ENCODE data around the gene GANAB.

Gene GANAB

DNA sequence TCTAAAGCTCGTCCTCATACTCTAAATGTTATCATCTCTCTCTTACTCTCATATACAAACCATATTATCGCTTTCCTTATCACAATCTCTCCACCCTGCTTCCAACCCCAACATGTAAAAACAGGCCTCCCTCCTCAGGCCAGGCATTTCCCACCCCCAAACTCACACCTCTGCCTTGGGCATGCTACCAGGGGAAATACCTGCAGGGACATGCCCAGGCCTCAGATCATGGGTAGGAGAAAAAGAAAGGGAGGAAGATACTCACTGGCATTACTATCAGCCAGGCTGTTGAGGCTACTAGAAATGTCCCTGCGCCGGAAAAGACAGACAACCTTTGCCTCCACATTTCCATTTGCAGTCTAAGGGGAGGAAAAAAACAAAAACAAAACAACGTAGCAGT, 46.5 kb downstream of the GANAB start:
- no peak overlapping the region for H3K23ac ChIP-seq (ENCODE audit: low read length in 2 of 2)
- peak overlapping the region; percentile 24 for H3K27ac ChIP-seq (ENCODE audit: low read length, poor library complexity, severe bottlenecking)
- H3K4ac ChIP-seq (ENCODE audit: low read depth in 1 of 2, low read length in 2 of 2): peak overlapping the region; percentile 10 to 78
- peaks cover 17% of the 10 kb centered on the region for H3K79me1 ChIP-seq (replicated peaks; ENCODE audit: low read length, poor library complexity, severe bottlenecking)
- H3K36me3 ChIP-seq (ENCODE audit: control insufficient read depth in 1 of 2, insufficient read depth in 2 of 2, low read depth in 1 of 2, low read length in 2 of 2): peaks cover 54 to 61% of the 10 kb centered on the region in 2 experiments
- peak overlapping the region; percentile 78 for H3K4me2 ChIP-seq (ENCODE audit: low read length, poor library complexity, severe bottlenecking)
- H2AFZ ChIP-seq (ENCODE audit: low read depth, low read length): no peak overlapping the region
- 49% methylated on average over 5 of the region's 5 CpGs for WGBS
- H3K9me3 ChIP-seq (ENCODE audit: control insufficient read depth, low read length): no peaks in the 10 kb centered on the region
- peak overlapping the region; percentile 97 for H3K9ac ChIP-seq (ENCODE audit: low read length)
- H4K8ac ChIP-seq (ENCODE audit: low read length): no peak overlapping the region
- H3K4me1 ChIP-seq (ENCODE audit: control insufficient read depth, insufficient read depth, low read depth, low read length): peaks cover 16% of the 10 kb centered on the region
- H2BK15ac ChIP-seq (ENCODE audit: low read depth, poor library complexity, severe bottlenecking): no peak overlapping the region
- no peak for DNase-seq
- H3K4me3 ChIP-seq (ENCODE audit: insufficient read depth in 1 of 2, low read depth in 1 of 2, low read length in 2 of 2): peak overlapping the region; percentile 37 to 93
- H3K18ac ChIP-seq (ENCODE audit: low read depth in 1 of 2, low read length in 2 of 2): peak overlapping the region in 1 of 2 experiments; percentile 2
- H3K14ac ChIP-seq (ENCODE audit: low read length in 2 of 2): peak overlapping the region in 1 of 2 experiments; percentile 66
- peak overlapping the region; percentile 3 for H2AK5ac ChIP-seq (ENCODE audit: low read length, severe bottlenecking)
- H3K27me3 ChIP-seq (ENCODE audit: control insufficient read depth in 1 of 2, insufficient read depth in 1 of 2, low read length in 2 of 2): no peaks in the 10 kb centered on the region
- no peak overlapping the region for H2BK5ac ChIP-seq (ENCODE audit: low read depth, low read length, poor library complexity, severe bottlenecking)
- H4K91ac ChIP-seq (ENCODE audit: low read length): no peak overlapping the region
- H2BK120ac ChIP-seq (ENCODE audit: low read depth, low read length): no peak overlapping the region
- peak overlapping the region in 1 of 2 experiments; percentile 61 for H2BK12ac ChIP-seq (ENCODE audit: low read length in 2 of 2)

DNA sequence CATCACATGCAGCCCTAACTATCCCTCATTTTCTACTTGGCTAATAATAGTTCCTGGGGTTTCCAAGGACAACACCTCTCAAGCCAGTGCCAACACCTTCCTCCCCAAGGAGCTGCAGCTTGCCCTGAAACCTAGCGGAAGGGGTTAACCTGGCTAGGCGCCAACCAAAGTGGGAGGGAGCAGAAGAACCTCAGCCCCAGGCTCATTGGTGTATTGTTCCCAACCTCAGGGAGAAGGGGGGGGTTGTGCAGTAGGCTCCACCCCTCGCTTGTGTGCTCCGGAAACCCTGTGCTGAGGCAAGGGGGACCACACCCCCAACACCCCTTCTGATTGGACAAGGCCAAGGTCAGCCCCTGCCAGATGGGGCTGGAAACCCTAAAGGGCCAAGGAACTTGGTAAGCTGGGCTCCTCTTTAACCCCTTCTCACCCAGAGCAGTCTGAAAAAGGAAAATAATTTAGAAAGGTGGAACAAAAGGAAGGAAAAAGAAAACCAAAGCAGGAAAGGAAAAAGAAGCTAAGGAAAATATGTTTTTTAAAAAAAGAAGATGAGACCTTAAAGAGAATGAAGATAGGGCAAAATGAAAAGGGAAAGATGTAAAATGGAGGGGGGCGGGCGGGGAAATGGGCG, 47.2 kb downstream of the GANAB start:
- no peak overlapping the region for H3K4ac ChIP-seq (ENCODE audit: low read depth in 1 of 2, low read length in 2 of 2)
- peaks cover 17% of the 10 kb centered on the region for H3K79me1 ChIP-seq (replicated peaks; ENCODE audit: low read length, poor library complexity, severe bottlenecking)
- no peaks in the 10 kb centered on the region for H3K9me3 ChIP-seq (ENCODE audit: control insufficient read depth, low read length)
- no peak overlapping the region for H4K91ac ChIP-seq (ENCODE audit: low read length)
- no peak overlapping the region for H2BK5ac ChIP-seq (ENCODE audit: low read depth, low read length, poor library complexity, severe bottlenecking)
- peaks cover 14% of the 10 kb centered on the region for H3K4me1 ChIP-seq (ENCODE audit: control insufficient read depth, insufficient read depth, low read depth, low read length)
- no peak overlapping the region for H4K8ac ChIP-seq (ENCODE audit: low read length)
- H2BK12ac ChIP-seq (ENCODE audit: low read length in 2 of 2): no peak overlapping the region
- H2BK15ac ChIP-seq (ENCODE audit: low read depth, poor library complexity, severe bottlenecking): no peak overlapping the region
- no peak overlapping the region for H2AFZ ChIP-seq (ENCODE audit: low read depth, low read length)
- no peak overlapping the region for H2AK5ac ChIP-seq (ENCODE audit: low read length, severe bottlenecking)
- H3K9ac ChIP-seq (ENCODE audit: low read length): peak overlapping the region; percentile 97
- WGBS: 54% methylated on average over 5 of the region's 7 CpGs
- H2BK120ac ChIP-seq (ENCODE audit: low read depth, low read length): no peak overlapping the region
- peaks cover 59 to 62% of the 10 kb centered on the region in 2 experiments for H3K36me3 ChIP-seq (ENCODE audit: control insufficient read depth in 1 of 2, insufficient read depth in 2 of 2, low read depth in 1 of 2, low read length in 2 of 2)
- DNase-seq: peak; percentile 99
- H3K18ac ChIP-seq (ENCODE audit: low read depth in 1 of 2, low read length in 2 of 2): no peak overlapping the region
- no peaks in the 10 kb centered on the region for H3K27me3 ChIP-seq (ENCODE audit: control insufficient read depth in 1 of 2, insufficient read depth in 1 of 2, low read length in 2 of 2)
- H3K14ac ChIP-seq (ENCODE audit: low read length in 2 of 2): no peak overlapping the region
- H3K4me2 ChIP-seq (ENCODE audit: low read length, poor library complexity, severe bottlenecking): peak overlapping the region; percentile 78
- peak overlapping the region; percentile 24 for H3K27ac ChIP-seq (ENCODE audit: low read length, poor library complexity, severe bottlenecking)
- H3K4me3 ChIP-seq (ENCODE audit: insufficient read depth in 1 of 2, low read depth in 1 of 2, low read length in 2 of 2): peak overlapping the region in 1 of 2 experiments; percentile 93
- H3K23ac ChIP-seq (ENCODE audit: low read length in 2 of 2): no peak overlapping the region

GRCh38 chr11:62595124-62595523, 51.3 kb downstream of the GANAB start:
- Histone ChIP-seq H2AFZ (ENCODE audit: low read depth, low read length) (no peak overlapping the region), H3K14ac (ENCODE audit: low read length in 2 of 2) (no peak overlapping the region), H3K4ac (ENCODE audit: low read depth in 1 of 2, low read length in 2 of 2) (no peak overlapping the region), H3K27ac (ENCODE audit: low read length, poor library complexity, severe bottlenecking) (no peak overlapping the region), H3K18ac (ENCODE audit: low read depth in 1 of 2, low read length in 2 of 2) (no peak overlapping the region), H2BK5ac (ENCODE audit: low read depth, low read length, poor library complexity, severe bottlenecking) (no peak overlapping the region), H3K9me3 (ENCODE audit: control insufficient read depth, low read length) (no peaks in the 10 kb centered on the region), H3K4me3 (ENCODE audit: insufficient read depth in 1 of 2, low read depth in 1 of 2, low read length in 2 of 2) (no peak overlapping the region), H4K8ac (ENCODE audit: low read length) (no peak overlapping the region), H3K9ac (ENCODE audit: low read length) (peak overlapping the region; percentile 28), H3K23ac (ENCODE audit: low read length in 2 of 2) (no peak overlapping the region), H4K91ac (ENCODE audit: low read length) (no peak overlapping the region), H3K27me3 (ENCODE audit: control insufficient read depth in 1 of 2, insufficient read depth in 1 of 2, low read length in 2 of 2) (no peaks in the 10 kb centered on the region), H3K36me3 (ENCODE audit: control insufficient read depth in 1 of 2, insufficient read depth in 2 of 2, low read depth in 1 of 2, low read length in 2 of 2) (peaks cover 61 to 68% of the 10 kb centered on the region in 2 experiments), H2AK5ac (ENCODE audit: low read length, severe bottlenecking) (no peak overlapping the region), H2BK12ac (ENCODE audit: low read length in 2 of 2) (no peak overlapping the region), H3K4me2 (ENCODE audit: low read length, poor library complexity, severe bottlenecking) (no peak overlapping the region), H3K4me1 (ENCODE audit: control insufficient read depth, insufficient read depth, low read depth, low read length) (peaks cover 18% of the 10 kb centered on the region), H3K79me1 (replicated peaks; ENCODE audit: low read length, poor library complexity, severe bottlenecking) (peaks cover 19% of the 10 kb centered on the region), H2BK15ac (ENCODE audit: low read depth, poor library complexity, severe bottlenecking) (no peak overlapping the region), H2BK120ac (ENCODE audit: low read depth, low read length) (no peak overlapping the region)
- no peak for DNase-seq
- 97% methylated on average over 8 of the region's 8 CpGs for WGBS

DNA sequence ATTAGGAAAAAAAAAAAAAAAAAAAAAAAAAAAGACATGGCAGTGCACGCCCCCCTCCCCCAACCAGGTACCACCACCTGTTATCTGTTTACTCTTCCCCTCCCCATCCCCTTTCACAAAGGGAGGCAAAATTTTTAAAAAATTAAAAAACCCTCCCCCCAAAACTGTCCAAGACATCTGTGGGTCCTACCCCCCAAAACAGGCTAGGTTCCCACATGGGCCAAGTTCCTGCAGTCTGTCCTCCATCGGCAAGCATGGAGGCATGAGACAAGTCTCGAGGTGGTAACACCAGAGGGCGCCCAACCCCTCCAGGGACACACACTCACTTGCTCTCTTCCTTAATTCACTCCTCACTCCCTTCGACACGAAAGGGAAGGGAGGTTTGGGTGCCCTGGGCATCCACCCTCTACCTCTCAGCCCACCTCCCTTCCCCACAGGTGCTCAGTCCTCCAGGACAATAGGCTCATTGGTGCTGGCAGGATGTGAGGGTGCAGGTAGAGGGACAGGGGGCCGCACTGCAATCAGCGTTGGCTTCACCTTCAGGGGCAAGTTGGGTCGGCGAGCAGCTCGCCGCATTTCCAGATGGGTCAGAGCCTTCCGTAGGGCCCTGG, 52.9 kb downstream of the GANAB start:
- H3K4me1 ChIP-seq (ENCODE audit: control insufficient read depth, insufficient read depth, low read depth, low read length): peaks cover 15% of the 10 kb centered on the region

More for the DNA sequence above, 52.9 kb downstream of the GANAB start:
- no peak overlapping the region for H3K4me2 ChIP-seq (ENCODE audit: low read length, poor library complexity, severe bottlenecking)
- no peak overlapping the region for H2BK15ac ChIP-seq (ENCODE audit: low read depth, poor library complexity, severe bottlenecking)
- no peak overlapping the region for H3K23ac ChIP-seq (ENCODE audit: low read length in 2 of 2)
- no peak overlapping the region for H2BK120ac ChIP-seq (ENCODE audit: low read depth, low read length)
- H3K18ac ChIP-seq (ENCODE audit: low read depth in 1 of 2, low read length in 2 of 2): no peak overlapping the region
- no peaks in the 10 kb centered on the region for H3K9me3 ChIP-seq (ENCODE audit: control insufficient read depth, low read length)
- H4K8ac ChIP-seq (ENCODE audit: low read length): no peak overlapping the region
- no peak overlapping the region for H3K4ac ChIP-seq (ENCODE audit: low read depth in 1 of 2, low read length in 2 of 2)
- peaks cover 59 to 60% of the 10 kb centered on the region in 2 experiments for H3K36me3 ChIP-seq (ENCODE audit: control insufficient read depth in 1 of 2, insufficient read depth in 2 of 2, low read depth in 1 of 2, low read length in 2 of 2)
- H3K79me1 ChIP-seq (replicated peaks; ENCODE audit: low read length, poor library complexity, severe bottlenecking): peaks cover 26% of the 10 kb centered on the region
- DNase-seq: peak; percentile 77
- no peak overlapping the region for H3K14ac ChIP-seq (ENCODE audit: low read length in 2 of 2)
- H2BK5ac ChIP-seq (ENCODE audit: low read depth, low read length, poor library complexity, severe bottlenecking): no peak overlapping the region
- WGBS: 72% methylated on average over 11 of the region's 13 CpGs
- H3K27ac ChIP-seq (ENCODE audit: low read length, poor library complexity, severe bottlenecking): no peak overlapping the region
- peak overlapping the region; percentile 20 for H3K9ac ChIP-seq (ENCODE audit: low read length)
- H2BK12ac ChIP-seq (ENCODE audit: low read length in 2 of 2): no peak overlapping the region
- H2AFZ ChIP-seq (ENCODE audit: low read depth, low read length): no peak overlapping the region
- H3K4me3 ChIP-seq (ENCODE audit: insufficient read depth in 1 of 2, low read depth in 1 of 2, low read length in 2 of 2): no peak overlapping the region
- no peak overlapping the region for H4K91ac ChIP-seq (ENCODE audit: low read length)
- H3K27me3 ChIP-seq (ENCODE audit: control insufficient read depth in 1 of 2, insufficient read depth in 1 of 2, low read length in 2 of 2): no peaks in the 10 kb centered on the region
- H2AK5ac ChIP-seq (ENCODE audit: low read length, severe bottlenecking): no peak overlapping the region
